Uterus (tissue), 4 donors: ENCODE data around the gene CYBRD1. TPM values are rescaled to one million over a fixed set of nuclear protein-coding genes. Genes with fewer than 3 reads are reported as not detected.

ENCODE experiments used
- DNase-seq, 2 donors: peaks; one replicate each; pipeline ENCODE4 v3.0.0-alpha.2; 2019 to 2020
- H3K27ac ChIP-seq, 2 donors: fragments of 200-600 bp; sonication (generic); 1 replicate in 1 of 2; 2 replicates in 1 of 2; pipeline ENCODE4 v1.5.1; 2016 to 2018
- H3K27me3 ChIP-seq, 2 donors: fragments of 200-600 bp; sonication (generic); one replicate each; pipeline ENCODE4 v1.5.1; 2018 to 2019; ENCODE audit warnings: control low read depth in 1 of 2
- H3K36me3 ChIP-seq, 2 donors: fragments of 200-600 bp; sonication (generic); one replicate each; pipeline ENCODE4 v1.5.1; 2019; ENCODE audit warnings: control low read depth in 1 of 2
- H3K4me1 ChIP-seq, 2 donors: fragments of 200-600 bp; sonication (generic); one replicate each; pipeline ENCODE4 v1.5.1; 2018 to 2019; ENCODE audit warnings: control low read depth in 1 of 2
- H3K4me3 ChIP-seq, 2 donors: fragments of 200-600 bp; sonication (generic); 1 replicate in 1 of 2; 2 replicates in 1 of 2; pipeline ENCODE4 v1.5.1; 2018 to 2019; ENCODE audit warnings: mild to moderate bottlenecking in 1 of 2
- H3K9me3 ChIP-seq, 2 donors: fragments of 200-600 bp; sonication (generic); one replicate each; pipeline ENCODE4 v1.5.1; 2019; ENCODE audit warnings: control low read depth in 1 of 2
- CTCF ChIP-seq, 4 experiments: fragments of 200-600 bp in 2 of 4; fragments of 450-650 bp in 2 of 4; sonication (generic) in 2 of 4; IDR thresholded peaks; one replicate each; pipeline ENCODE4 v1.5.1; 2016 to 2019; ENCODE audit warnings: antibody characterized with exemption in 4 of 4, mild to moderate bottlenecking in 2 of 4, moderate library complexity in 1 of 4
- POLR2A ChIP-seq, 2 donors: fragments of 450-650 bp; IDR thresholded peaks; one replicate each; pipeline ENCODE4 v1.6.1; 2016; ENCODE audit warnings: antibody characterized with exemption in 2 of 2, mild to moderate bottlenecking in 1 of 2, moderate library complexity in 1 of 2
- intact Hi-C: fragments of 100-400 bp; cut with DNase I; formaldehyde crosslinking; loops from one replicate; pipeline ENCODE4 v1.15.1; 2023; ENCODE audit warnings: low total_unique reads
- total RNA-seq, 4 donors: library from RNA; depleted of rRNA in 3 of 4; stranded (reverse); fragments of >200 nt in 3 of 4; gene quantifications; one replicate each; pipeline versions ENCODE4 v1.1.0 to v1.2.4, GENCODE V29; 2014 to 2023
- donor health status: DM: yes; HTN: yes; CAD: no.

Gene CYBRD1
- total RNA-seq: 100 to 1,000 TPM; 108 to 335 (median 219) TPM

DNA sequence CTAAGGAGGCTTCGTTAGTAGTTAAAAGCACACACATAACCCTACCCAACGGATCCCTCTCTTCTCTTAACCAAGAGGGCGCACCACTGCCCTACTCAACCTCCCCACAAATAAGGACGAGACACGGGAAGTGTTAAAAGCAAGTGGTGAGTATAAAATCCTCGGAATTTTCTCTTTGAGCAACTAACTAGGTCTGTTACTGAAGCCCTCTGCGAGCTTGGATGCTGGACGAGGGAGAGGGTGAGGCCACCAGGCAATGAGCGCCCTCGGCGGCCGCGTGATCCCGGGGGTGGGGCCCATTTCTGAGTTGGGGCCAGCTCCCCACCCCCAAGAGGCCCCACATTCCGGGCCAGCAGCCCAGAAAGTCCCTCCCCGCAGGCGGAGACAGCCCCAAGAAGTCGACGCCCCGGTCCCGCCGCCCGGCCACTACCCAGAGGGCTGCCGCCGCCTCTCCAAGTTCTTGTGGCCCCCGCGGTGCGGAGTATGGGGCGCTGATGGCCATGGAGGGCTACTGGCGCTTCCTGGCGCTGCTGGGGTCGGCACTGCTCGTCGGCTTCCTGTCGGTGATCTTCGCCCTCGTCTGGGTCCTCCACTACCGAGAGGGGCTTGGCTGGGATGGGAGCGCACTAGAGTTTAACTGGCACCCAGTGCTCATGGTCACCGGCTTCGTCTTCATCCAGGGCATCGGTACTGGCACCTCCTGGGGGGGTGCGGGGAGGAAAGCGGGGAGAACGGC is at the start of gene CYBRD1:
Gene CYBRD1, plus strand, starts transcription at position 423 of the 736 bp plus-strand sequence. Its CDS starts 72 bp downstream, at position 495.
- Histone ChIP-seq H3K27ac (peak within 1 kb of the TSS; percentile 94), H3K4me1 (peaks cover 0 to 7% of the 10 kb centered on the region in 2 donors), H3K36me3 (no peaks in the 10 kb centered on the region), H3K4me3 (peak within 1 kb of the TSS; percentile 67 to 79), H3K9me3 (no peaks in the 10 kb centered on the region), H3K27me3 (no peaks in the 10 kb centered on the region)
- DNase-seq: peak; percentile 85 to 90
- intact Hi-C loops: loop anchor here (10.0 kb wide), 1 partner anchor 87 kb away; the partner anchor contains the start of genes DCAF17 and METTL8
- TF ChIP-seq CTCF (IDR thresholded peaks at IDR 0.05): peak in 1 of 4 experiments; percentile 8
- TF ChIP-seq POLR2A (IDR thresholded peaks at IDR 0.05): peak; percentile 68 to 77

GRCh38 chr2:171475979-171476378 is 46.3 kb upstream of the CYBRD1 start:
- no peak for TF ChIP-seq POLR2A (IDR thresholded peaks at IDR 0.05)
- TF ChIP-seq CTCF (IDR thresholded peaks at IDR 0.05): no peak
- no peaks in the 10 kb centered on the region for H3K27me3 ChIP-seq
- H3K4me3 ChIP-seq: no peak overlapping the region
- no peaks in the 10 kb centered on the region for H3K9me3 ChIP-seq
- no peak for DNase-seq
- intact Hi-C loops: no loop called here
- no peaks in the 10 kb centered on the region for H3K4me1 ChIP-seq
- H3K27ac ChIP-seq: no peak overlapping the region
- no peaks in the 10 kb centered on the region for H3K36me3 ChIP-seq

- intact Hi-C loops: no loop called here
- Histone ChIP-seq H3K27ac (no peak overlapping the region), H3K4me3 (no peak overlapping the region), H3K4me1 (no peaks in the 10 kb centered on the region), H3K27me3 (no peaks in the 10 kb centered on the region), H3K36me3 (no peaks in the 10 kb centered on the region), H3K9me3 (no peaks in the 10 kb centered on the region)
- TF ChIP-seq POLR2A (IDR thresholded peaks at IDR 0.05) (no peak), CTCF (IDR thresholded peaks at IDR 0.05) (no peak)
- no peak for DNase-seq
These were observed 43.9 kb upstream of the CYBRD1 start for GRCh38 chr2:171478345-171478744.

DNA sequence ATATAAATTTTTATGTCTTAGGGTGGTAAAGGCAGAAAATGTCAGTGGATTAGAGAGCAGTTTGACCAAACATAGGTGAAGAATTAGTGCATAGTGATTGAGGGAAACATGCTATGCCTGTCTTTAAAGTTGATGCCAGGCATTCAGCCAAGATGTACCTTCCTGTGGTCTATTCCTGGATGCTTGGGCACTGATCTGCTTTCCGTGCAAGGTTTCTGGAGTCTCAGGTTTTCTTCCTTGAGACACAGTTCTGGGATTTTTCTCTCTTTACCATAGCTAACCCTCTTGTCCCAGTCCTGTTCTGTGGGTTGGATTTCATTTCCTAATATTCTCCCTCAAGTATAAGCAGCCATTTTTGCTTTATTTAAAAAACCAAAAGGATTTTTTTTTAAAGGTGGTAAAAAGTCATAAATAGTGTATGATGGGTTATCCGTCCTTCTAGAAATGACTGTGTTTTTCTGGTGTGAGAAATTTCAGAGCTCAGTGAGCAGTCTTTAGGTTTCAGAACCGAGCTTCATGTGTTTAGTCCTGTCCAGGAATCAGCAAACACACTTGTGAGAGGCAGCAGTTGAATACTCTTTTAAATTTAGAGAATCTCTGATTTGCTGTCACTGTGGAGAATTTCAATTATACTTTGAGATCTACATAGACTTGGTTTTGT is 43.0 kb upstream of the CYBRD1 start:
- DNase-seq: no peak
- H3K4me1 ChIP-seq: no peaks in the 10 kb centered on the region
- no peaks in the 10 kb centered on the region for H3K36me3 ChIP-seq
- intact Hi-C loops: no loop called here
- H3K9me3 ChIP-seq: no peaks in the 10 kb centered on the region
- H3K27me3 ChIP-seq: no peaks in the 10 kb centered on the region
- H3K4me3 ChIP-seq: no peak overlapping the region
- no peak for TF ChIP-seq CTCF (IDR thresholded peaks at IDR 0.05)
- no peak for TF ChIP-seq POLR2A (IDR thresholded peaks at IDR 0.05)
- no peak overlapping the region for H3K27ac ChIP-seq

DNA sequence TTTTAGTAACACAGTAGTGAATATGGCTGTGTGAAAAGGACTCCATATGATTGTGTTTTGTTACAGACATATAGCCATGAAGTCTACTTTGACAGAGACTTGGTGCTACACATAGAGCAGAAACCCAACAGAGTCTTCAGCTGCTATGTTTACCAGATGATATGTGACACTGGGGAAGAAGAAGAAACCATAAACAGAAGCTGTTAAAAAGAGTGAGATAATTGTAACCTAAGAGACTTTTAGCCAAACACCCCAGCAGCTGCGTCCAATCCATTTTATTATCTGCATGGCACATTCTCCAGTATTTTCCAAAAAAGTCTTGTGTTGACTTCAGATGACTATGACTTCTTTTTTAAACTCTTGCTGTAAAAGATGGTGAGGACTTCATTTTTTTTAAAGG is 41.4 kb upstream of the CYBRD1 start:
- Histone ChIP-seq H3K4me3 (no peak overlapping the region), H3K36me3 (no peaks in the 10 kb centered on the region), H3K27ac (peak overlapping the region in 1 of 2 donors; percentile 58), H3K4me1 (no peaks in the 10 kb centered on the region), H3K27me3 (no peaks in the 10 kb centered on the region), H3K9me3 (no peaks in the 10 kb centered on the region)
- intact Hi-C loops: no loop called here
- no peak for TF ChIP-seq POLR2A (IDR thresholded peaks at IDR 0.05)
- TF ChIP-seq CTCF (IDR thresholded peaks at IDR 0.05): no peak
- peak in 1 of 2 donors; percentile 18 for DNase-seq
